ENCODE results near the gene RHOU. TPM values are rescaled to one million over a fixed set of nuclear protein-coding genes. Genes with fewer than 3 reads are reported as not detected.

Gene RHOU
- total and polyA plus RNA-seq, 4 donors, result 12.9 to 40.1 (median 23.4) TPM

GRCh38 chr1:228786361-228787129 is 51.3 kb downstream of the RHOU start:
- no peaks in the 10 kb centered on the region for H3K36me3 ChIP-seq (ENCODE audit: control insufficient read depth in 4 of 4, insufficient read depth in 4 of 4, low read length in 4 of 4)
- H3K9ac ChIP-seq (ENCODE audit: insufficient read depth in 1 of 2, low read length in 2 of 2), result no peak overlapping the region
- TF ChIP-seq CTCF (IDR thresholded peaks at IDR 0.05; ENCODE audit: control extremely low read depth, extremely low read depth), result no peak
- H3K9me3 ChIP-seq (ENCODE audit: control insufficient read depth in 4 of 4, insufficient read depth in 3 of 4, low read length in 3 of 4), result peaks cover 0 to 8% (median 0%) of the 10 kb centered on the region in 4 donors
- no peak for ATAC-seq (ENCODE audit: insufficient read depth, low FRiP score)
- H3K4me1 ChIP-seq (ENCODE audit: control insufficient read depth in 5 of 5, insufficient read depth in 5 of 5, low read length in 5 of 5), result peaks cover 0 to 11% (median 8%) of the 10 kb centered on the region in 5 donors
- no peak overlapping the region for H3K4me3 ChIP-seq
- WGBS, 2 donors, result 80 to 82% methylated on average over 4 of the region's 4 CpGs
- DNase-seq, result no peak
- no peaks in the 10 kb centered on the region for H3K27me3 ChIP-seq (ENCODE audit: control insufficient read depth in 3 of 3, insufficient read depth in 3 of 3, low read length in 2 of 3)
- H3K27ac ChIP-seq (ENCODE audit: low read depth in 1 of 2, low read length in 1 of 2), result no peak overlapping the region

- ATAC-seq (ENCODE audit: insufficient read depth, low FRiP score), result no peak
- Histone ChIP-seq H3K36me3 (ENCODE audit: control insufficient read depth in 4 of 4, insufficient read depth in 4 of 4, low read length in 4 of 4) (no peaks in the 10 kb centered on the region), H3K27ac (ENCODE audit: low read depth in 1 of 2, low read length in 1 of 2) (no peak overlapping the region), H3K4me3 (no peak overlapping the region), H3K27me3 (ENCODE audit: control insufficient read depth in 3 of 3, insufficient read depth in 3 of 3, low read length in 2 of 3) (no peaks in the 10 kb centered on the region), H3K4me1 (ENCODE audit: control insufficient read depth in 5 of 5, insufficient read depth in 5 of 5, low read length in 5 of 5) (peaks cover 0 to 6% (median 0%) of the 10 kb centered on the region in 5 donors), H3K9ac (ENCODE audit: insufficient read depth in 1 of 2, low read length in 2 of 2) (no peak overlapping the region), H3K9me3 (ENCODE audit: control insufficient read depth in 4 of 4, insufficient read depth in 3 of 4, low read length in 3 of 4) (no peaks in the 10 kb centered on the region)
- TF ChIP-seq CTCF (IDR thresholded peaks at IDR 0.05; ENCODE audit: control extremely low read depth, extremely low read depth), result no peak
- WGBS, 2 donors, result 93 to 94% methylated on average over 3 of the region's 3 CpGs
- DNase-seq, result no peak
These were observed 56.5 kb downstream of the RHOU start for GRCh38 chr1:228791791-228792190.

- Histone ChIP-seq H3K4me1 (ENCODE audit: control insufficient read depth in 5 of 5, insufficient read depth in 5 of 5, low read length in 5 of 5) (peaks cover 0 to 7% (median 2%) of the 10 kb centered on the region in 5 donors), H3K9ac (ENCODE audit: insufficient read depth in 1 of 2, low read length in 2 of 2) (no peak overlapping the region), H3K27me3 (ENCODE audit: control insufficient read depth in 3 of 3, insufficient read depth in 3 of 3, low read length in 2 of 3) (no peaks in the 10 kb centered on the region), H3K27ac (ENCODE audit: low read depth in 1 of 2, low read length in 1 of 2) (no peak overlapping the region), H3K9me3 (ENCODE audit: control insufficient read depth in 4 of 4, insufficient read depth in 3 of 4, low read length in 3 of 4) (no peaks in the 10 kb centered on the region), H3K4me3 (no peak overlapping the region), H3K36me3 (ENCODE audit: control insufficient read depth in 4 of 4, insufficient read depth in 4 of 4, low read length in 4 of 4) (no peaks in the 10 kb centered on the region)
- ATAC-seq (ENCODE audit: insufficient read depth, low FRiP score) (no peak), DNase-seq (no peak)
- no peak for TF ChIP-seq CTCF (IDR thresholded peaks at IDR 0.05; ENCODE audit: control extremely low read depth, extremely low read depth)
- WGBS, 2 donors, result 80 to 94% methylated on average over 3 of the region's 3 CpGs
These were observed 57.3 kb downstream of the RHOU start for GRCh38 chr1:228792601-228793000.

Data from lung (tissue), 12 donors.